GOT3 (cell line): Measurements from ENCODE around the gene RALGAPA1.
"Not testable (repeated sequence)": the region's sequence is repeated elsewhere in the genome, so short reads cannot be mapped to it uniquely, and the experiment has no call there.

ENCODE experiments used
- DNase-seq: peaks from one replicate; lab custom pipeline; 2025; ENCODE audit warnings: mixed read lengths; lab: John Stamatoyannopoulos, UW

The RALGAPA1 gene

GRCh38 chr14:35626947-35627346, 182.1 kb downstream of the RALGAPA1 start:
- DNase-seq, result not testable (repeated sequence)

GRCh38 chr14:35621996-35622395, 187.1 kb downstream of the RALGAPA1 start:
- not testable (repeated sequence) for DNase-seq

- not testable (repeated sequence) for DNase-seq
These were observed 189.1 kb downstream of the RALGAPA1 start for GRCh38 chr14:35619998-35620397.

- DNase-seq, result not testable (repeated sequence)
These were observed 189.6 kb downstream of the RALGAPA1 start for GRCh38 chr14:35619461-35619860.

GRCh38 chr14:35617500-35617899, 191.6 kb downstream of the RALGAPA1 start:
- no peak for DNase-seq

GRCh38 chr14:35607380-35607779, 201.7 kb downstream of the RALGAPA1 start:
- DNase-seq, result no peak

- no peak for DNase-seq
These were observed 208.8 kb downstream of the RALGAPA1 start for GRCh38 chr14:35600253-35600652.

GRCh38 chr14:35594616-35595015, 214.5 kb downstream of the RALGAPA1 start:
- no peak for DNase-seq

- DNase-seq, result not testable (repeated sequence)
These were observed 221.7 kb downstream of the RALGAPA1 start for GRCh38 chr14:35587373-35587772.

- no peak for DNase-seq
These were observed 230.5 kb downstream of the RALGAPA1 start for GRCh38 chr14:35578639-35579038.

GRCh38 chr14:35578135-35578534, 231.0 kb downstream of the RALGAPA1 start:
- DNase-seq, result no peak

- DNase-seq, result no peak
These were observed 232.2 kb downstream of the RALGAPA1 start for GRCh38 chr14:35576856-35577255.

GRCh38 chr14:35576260-35576659, 232.8 kb downstream of the RALGAPA1 start:
- no peak for DNase-seq

GRCh38 chr14:35573911-35574310, 235.2 kb downstream of the RALGAPA1 start:
- no peak for DNase-seq

- DNase-seq, result no peak
These were observed 237.5 kb downstream of the RALGAPA1 start for GRCh38 chr14:35571598-35571997.

GRCh38 chr14:35565871-35566464, 243.1 kb downstream of the RALGAPA1 start:
- no peak for DNase-seq

- no peak for DNase-seq
These were observed 250.4 kb downstream of the RALGAPA1 start for GRCh38 chr14:35558680-35559079.

GRCh38 chr14:35557221-35557747, 251.8 kb downstream of the RALGAPA1 start:
- no peak for DNase-seq

GRCh38 chr14:35556548-35556947, 252.5 kb downstream of the RALGAPA1 start:
- no peak for DNase-seq

GRCh38 chr14:35553808-35554207, 255.3 kb downstream of the RALGAPA1 start:
- DNase-seq, result no peak

- no peak for DNase-seq
These were observed 258.0 kb downstream of the RALGAPA1 start for GRCh38 chr14:35551081-35551480.

- no peak for DNase-seq
These were observed 259.5 kb downstream of the RALGAPA1 start for GRCh38 chr14:35549551-35549950.

GRCh38 chr14:35543006-35543405, 266.1 kb downstream of the RALGAPA1 start:
- no peak for DNase-seq

- no peak for DNase-seq
These were observed 269.1 kb downstream of the RALGAPA1 start for GRCh38 chr14:35539969-35540368.
